HG03280 (cell line): ENCODE measurements around the gene KATNAL2.

Source experiments
- ATAC-seq: cut with Tn5 transposase; IDR thresholded peaks from one replicate; pipeline ENCODE4 v1.9.1; 2021; ENCODE audit warnings: mild to moderate bottlenecking, moderate library complexity; ENCODE audit not compliant: unreplicated experiment

Gene KATNAL2

GRCh38 chr18:47110492-47111274, 193.3 kb downstream of the KATNAL2 start:
- ATAC-seq, result no peak

- ATAC-seq, result no peak
These were observed 196.6 kb downstream of the KATNAL2 start for GRCh38 chr18:47113796-47114540.

GRCh38 chr18:47115205-47115604, 197.8 kb downstream of the KATNAL2 start:
- no peak for ATAC-seq

GRCh38 chr18:47118981-47119380, 201.6 kb downstream of the KATNAL2 start:
- no peak for ATAC-seq

GRCh38 chr18:47120428-47120827, 203.0 kb downstream of the KATNAL2 start:
- peak; percentile 79 for ATAC-seq

- no peak for ATAC-seq
These were observed 203.7 kb downstream of the KATNAL2 start for GRCh38 chr18:47121146-47121545.

GRCh38 chr18:47141289-47141688, 223.9 kb downstream of the KATNAL2 start:
- no peak for ATAC-seq

- no peak for ATAC-seq
These were observed 225.8 kb downstream of the KATNAL2 start for GRCh38 chr18:47143153-47143552.

- ATAC-seq, result no peak
These were observed 226.6 kb downstream of the KATNAL2 start for GRCh38 chr18:47143899-47144485.

GRCh38 chr18:47146206-47146605, 228.8 kb downstream of the KATNAL2 start:
- no peak for ATAC-seq

- ATAC-seq, result no peak
These were observed 232.1 kb downstream of the KATNAL2 start for GRCh38 chr18:47149457-47150028.

GRCh38 chr18:47150029-47150823, 232.8 kb downstream of the KATNAL2 start, which contains the start of gene HDHD2:
Gene HDHD2, minus strand, starts transcription at chr18:47150500. Its CDS starts 14,061 bp downstream, at chr18:47136439.
- ATAC-seq, result peak; percentile 87

GRCh38 chr18:47150824-47151366, 233.5 kb downstream of the KATNAL2 start:
- ATAC-seq, result no peak

GRCh38 chr18:47151439-47151838, 234.0 kb downstream of the KATNAL2 start:
- no peak for ATAC-seq
